ENCODE data around the gene RPS6KL1. TPM values are rescaled to one million over a fixed set of nuclear protein-coding genes. Genes with fewer than 3 reads are reported as not detected.

The RPS6KL1 gene
- total RNA-seq, 2 donors from 2014 or later, result 9.1 to 14.0 TPM

DNA sequence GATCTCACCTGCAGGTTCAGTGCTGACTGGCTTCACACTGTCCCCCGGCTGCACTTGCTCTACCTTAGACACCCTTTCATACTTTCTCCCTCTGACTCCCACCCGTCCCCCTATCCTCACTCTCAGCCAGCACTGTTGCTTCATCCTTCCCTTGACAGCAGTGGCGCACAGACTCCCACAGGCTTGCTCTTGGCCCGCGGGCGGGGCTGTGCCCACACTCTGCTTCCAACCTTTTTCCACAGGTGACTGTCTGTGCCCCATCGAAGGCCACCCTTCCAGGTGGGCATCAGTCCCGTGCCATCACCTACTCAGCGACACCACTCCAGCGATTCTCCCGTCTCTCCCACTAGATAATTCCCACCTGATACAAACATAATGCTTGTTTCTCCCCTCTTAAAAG, 1.0 kb upstream of the RPS6KL1 start:
- Histone ChIP-seq H3K4me3 (no peak overlapping the region), H3K36me3 (no peaks in the 10 kb centered on the region), H3K4me1 (peaks cover 5% of the 10 kb centered on the region), H3K27ac (no peak overlapping the region), H3K9ac (ENCODE audit: low read depth in 2 of 2, low read length in 2 of 2) (no peak overlapping the region), H3K9me3 (no peaks in the 10 kb centered on the region), H3K27me3 (no peaks in the 10 kb centered on the region)
- TF ChIP-seq, protein P1, sequence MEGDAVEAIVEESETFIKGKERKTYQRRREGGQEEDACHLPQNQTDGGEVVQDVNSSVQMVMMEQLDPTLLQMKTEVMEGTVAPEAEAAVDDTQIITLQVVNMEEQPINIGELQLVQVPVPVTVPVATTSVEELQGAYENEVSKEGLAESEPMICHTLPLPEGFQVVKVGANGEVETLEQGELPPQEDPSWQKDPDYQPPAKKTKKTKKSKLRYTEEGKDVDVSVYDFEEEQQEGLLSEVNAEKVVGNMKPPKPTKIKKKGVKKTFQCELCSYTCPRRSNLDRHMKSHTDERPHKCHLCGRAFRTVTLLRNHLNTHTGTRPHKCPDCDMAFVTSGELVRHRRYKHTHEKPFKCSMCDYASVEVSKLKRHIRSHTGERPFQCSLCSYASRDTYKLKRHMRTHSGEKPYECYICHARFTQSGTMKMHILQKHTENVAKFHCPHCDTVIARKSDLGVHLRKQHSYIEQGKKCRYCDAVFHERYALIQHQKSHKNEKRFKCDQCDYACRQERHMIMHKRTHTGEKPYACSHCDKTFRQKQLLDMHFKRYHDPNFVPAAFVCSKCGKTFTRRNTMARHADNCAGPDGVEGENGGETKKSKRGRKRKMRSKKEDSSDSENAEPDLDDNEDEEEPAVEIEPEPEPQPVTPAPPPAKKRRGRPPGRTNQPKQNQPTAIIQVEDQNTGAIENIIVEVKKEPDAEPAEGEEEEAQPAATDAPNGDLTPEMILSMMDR (IDR thresholded peaks at IDR 0.05), result no peak
- no peak for DNase-seq
- intact Hi-C loops (cut with DNase I), result no loop called here

DNA sequence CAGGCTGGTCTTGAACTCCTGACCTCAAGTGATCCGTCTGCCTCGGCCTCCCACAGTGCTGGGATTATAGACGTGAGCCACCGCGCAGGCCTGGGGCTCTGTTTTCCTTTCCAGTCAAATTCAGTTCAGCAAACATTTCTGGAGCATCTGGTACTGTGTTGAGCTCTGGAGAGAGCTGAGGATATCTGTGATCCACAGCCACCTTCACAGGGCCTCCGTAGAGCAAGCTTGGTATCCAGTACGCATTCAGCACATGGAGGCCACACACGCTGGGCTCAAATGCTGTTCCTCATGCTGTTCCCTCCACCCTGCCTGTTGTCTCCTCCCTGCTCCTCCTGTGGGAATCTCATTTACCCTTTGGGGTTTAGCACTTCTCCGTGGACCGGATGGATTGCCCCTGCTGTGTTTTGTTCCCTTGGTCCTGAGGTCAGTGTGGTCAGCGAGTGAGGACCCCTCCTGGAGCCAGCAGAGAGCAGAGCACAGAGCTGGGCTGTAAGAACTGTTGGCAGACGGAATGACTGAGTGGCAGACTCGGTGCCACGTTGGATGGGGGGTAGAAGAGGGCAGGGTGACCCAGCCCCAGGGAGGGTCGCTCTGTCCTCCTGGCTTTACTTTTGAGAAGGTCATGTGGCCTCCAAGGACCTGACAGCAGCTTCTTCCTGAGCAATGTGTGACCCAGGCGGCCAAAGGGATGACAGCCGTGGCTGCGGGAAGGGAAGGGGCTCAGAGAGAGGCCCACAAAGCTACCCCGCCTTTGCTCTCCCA, 891 bp downstream of the RPS6KL1 start:
- no peak overlapping the region for H3K27ac ChIP-seq

GRCh38 chr14:74921053-74921620, 1.9 kb downstream of the RPS6KL1 start:
- intact Hi-C loops (cut with DNase I), result no loop called here
- Histone ChIP-seq H3K27ac (no peak overlapping the region), H3K36me3 (no peaks in the 10 kb centered on the region), H3K27me3 (no peaks in the 10 kb centered on the region), H3K4me3 (no peak overlapping the region), H3K9me3 (no peaks in the 10 kb centered on the region), H3K9ac (ENCODE audit: low read depth in 2 of 2, low read length in 2 of 2) (no peak overlapping the region), H3K4me1 (peaks cover 5% of the 10 kb centered on the region)
- DNase-seq, result no peak
- TF ChIP-seq, protein P1 (IDR thresholded peaks at IDR 0.05), result no peak

More for the DNA sequence above, 891 bp downstream of the RPS6KL1 start:
- Histone ChIP-seq H3K4me3 (peak overlapping the region; percentile 75), H3K9me3 (no peaks in the 10 kb centered on the region), H3K36me3 (no peaks in the 10 kb centered on the region), H3K9ac (ENCODE audit: low read depth in 2 of 2, low read length in 2 of 2) (peak overlapping the region; percentile 38 to 90), H3K4me1 (peaks cover 5% of the 10 kb centered on the region), H3K27me3 (no peaks in the 10 kb centered on the region)
- TF ChIP-seq, protein P1 (IDR thresholded peaks at IDR 0.05), result no peak
- no peak for DNase-seq
- intact Hi-C loops (cut with DNase I), result no loop called here

DNA sequence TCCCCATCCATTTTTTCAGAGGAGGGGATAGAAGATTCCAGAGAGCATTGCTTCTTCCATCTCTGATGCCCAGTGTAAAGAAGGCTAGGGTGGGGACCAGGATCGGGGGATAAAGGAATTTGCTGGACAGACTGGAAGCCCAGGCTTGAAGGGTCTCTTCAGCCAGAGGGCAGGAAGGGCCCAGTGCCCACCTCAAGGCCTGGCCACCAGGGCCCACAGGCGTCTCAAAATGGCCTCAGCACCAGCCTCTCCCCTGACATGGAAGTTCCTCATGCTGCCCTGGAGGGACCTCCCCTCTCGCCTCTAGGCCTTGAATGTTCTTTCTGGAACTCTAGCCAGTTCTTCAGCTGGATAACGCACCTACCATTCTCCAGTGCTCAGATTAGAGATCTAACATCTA, 2.8 kb downstream of the RPS6KL1 start:
- intact Hi-C loops (cut with DNase I), result no loop called here
- Histone ChIP-seq H3K9ac (ENCODE audit: low read depth in 2 of 2, low read length in 2 of 2) (no peak overlapping the region), H3K36me3 (no peaks in the 10 kb centered on the region), H3K27ac (no peak overlapping the region), H3K4me1 (peaks cover 5% of the 10 kb centered on the region), H3K27me3 (no peaks in the 10 kb centered on the region), H3K9me3 (no peaks in the 10 kb centered on the region), H3K4me3 (no peak overlapping the region)
- no peak for DNase-seq
- TF ChIP-seq, protein P1 (IDR thresholded peaks at IDR 0.05), result no peak

DNA sequence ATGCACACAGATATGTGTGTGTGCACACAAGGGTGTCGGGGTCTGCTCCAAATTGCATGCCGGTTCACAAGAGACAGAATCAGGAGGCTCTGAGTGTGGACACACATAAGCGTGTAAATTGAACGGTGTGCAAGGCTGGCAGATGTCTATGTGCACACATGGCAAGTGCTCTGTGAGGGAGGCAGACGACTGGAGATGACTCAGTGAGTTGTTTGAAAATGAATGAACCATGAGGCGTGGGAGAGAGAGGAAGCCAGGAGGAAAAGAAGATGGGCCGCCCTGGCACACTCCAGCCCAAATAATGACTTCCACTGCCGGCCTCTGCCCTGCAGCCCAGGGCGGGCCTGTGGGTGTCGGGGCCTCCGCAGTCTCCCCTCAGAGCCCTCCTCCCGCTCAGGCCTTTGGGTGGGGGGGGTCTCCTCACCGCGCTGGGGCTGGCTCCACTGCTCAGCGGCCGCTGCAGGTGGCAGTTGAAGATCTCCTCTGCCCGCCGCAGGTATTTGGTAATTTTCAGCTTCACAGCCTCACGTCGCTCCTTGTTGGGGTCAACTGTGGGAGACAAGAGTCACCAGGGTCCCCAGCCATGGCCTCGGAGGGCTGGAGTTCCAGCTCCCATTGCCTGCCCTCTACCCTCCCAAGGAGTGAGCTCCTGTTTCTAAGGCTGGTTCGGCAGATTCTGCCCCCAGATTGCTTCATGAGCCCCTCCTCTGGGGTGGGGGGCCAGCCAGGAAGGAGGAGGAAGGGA, 3.5 kb downstream of the RPS6KL1 start:
- TF ChIP-seq, protein P1 (IDR thresholded peaks at IDR 0.05), result no peak
- no peak for DNase-seq
- intact Hi-C loops (cut with DNase I), result no loop called here

More for the DNA sequence above, 3.5 kb downstream of the RPS6KL1 start:
- no peaks in the 10 kb centered on the region for H3K27me3 ChIP-seq
- no peak overlapping the region for H3K9ac ChIP-seq (ENCODE audit: low read depth in 2 of 2, low read length in 2 of 2)
- no peaks in the 10 kb centered on the region for H3K36me3 ChIP-seq
- H3K9me3 ChIP-seq, result no peaks in the 10 kb centered on the region
- no peak overlapping the region for H3K4me3 ChIP-seq
- peaks cover 5% of the 10 kb centered on the region for H3K4me1 ChIP-seq
- H3K27ac ChIP-seq, result no peak overlapping the region

Data from colonic mucosa (tissue), 4 donors.